ENCODE data around the gene ZNF84.

GRCh38 chr12:133063556-133063955 is 26.2 kb downstream of the ZNF84 start:
- TF ChIP-seq CTCF (IDR thresholded peaks at IDR 0.05), result no peak
- no peak for TF ChIP-seq POLR2A (IDR thresholded peaks at IDR 0.05)
